ENCODE results near the gene SGK2. TPM values are rescaled to one million over a fixed set of nuclear protein-coding genes. Genes with fewer than 3 reads are reported as not detected.

Gene SGK2
- total RNA-seq, 1 experiment from 2014 or later, result 45.6 TPM

DNA sequence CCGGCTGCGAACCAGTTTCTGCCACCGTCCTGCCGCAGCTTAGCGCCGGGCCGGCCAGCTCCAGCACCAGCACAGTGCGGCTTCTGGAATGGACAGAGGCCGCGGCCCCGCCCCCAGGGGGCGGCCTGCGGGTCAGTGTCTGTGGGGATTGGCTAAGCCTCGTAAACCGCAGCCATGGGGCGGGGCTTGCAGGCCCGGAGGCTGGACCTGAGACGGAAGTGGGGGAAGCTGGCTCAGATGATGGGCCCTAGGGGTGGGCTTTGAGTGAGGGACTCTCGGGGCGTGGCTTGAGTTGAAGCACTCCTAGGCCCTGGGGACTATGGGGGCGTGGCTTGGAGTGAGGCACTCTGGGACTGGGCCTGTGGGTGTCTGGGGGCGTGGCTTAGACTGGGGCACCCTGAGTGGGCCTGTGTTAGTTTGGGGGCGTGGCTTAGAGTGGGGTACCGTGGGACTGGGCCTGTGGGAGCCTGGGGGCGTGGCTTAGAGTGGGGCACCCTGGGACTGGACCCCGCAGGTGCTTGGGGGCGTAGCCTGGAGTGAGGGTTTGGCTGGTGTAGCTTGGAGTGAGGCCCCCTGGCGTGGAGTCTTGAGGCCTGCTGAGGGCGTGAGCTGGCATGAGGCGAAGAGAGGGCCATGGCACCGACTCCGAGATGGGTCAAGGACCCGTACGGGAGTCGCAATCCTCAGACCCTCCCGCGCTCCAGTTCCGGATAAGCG is 44.7 kb upstream of the SGK2 start:
- TF ChIP-seq, protein P1, sequence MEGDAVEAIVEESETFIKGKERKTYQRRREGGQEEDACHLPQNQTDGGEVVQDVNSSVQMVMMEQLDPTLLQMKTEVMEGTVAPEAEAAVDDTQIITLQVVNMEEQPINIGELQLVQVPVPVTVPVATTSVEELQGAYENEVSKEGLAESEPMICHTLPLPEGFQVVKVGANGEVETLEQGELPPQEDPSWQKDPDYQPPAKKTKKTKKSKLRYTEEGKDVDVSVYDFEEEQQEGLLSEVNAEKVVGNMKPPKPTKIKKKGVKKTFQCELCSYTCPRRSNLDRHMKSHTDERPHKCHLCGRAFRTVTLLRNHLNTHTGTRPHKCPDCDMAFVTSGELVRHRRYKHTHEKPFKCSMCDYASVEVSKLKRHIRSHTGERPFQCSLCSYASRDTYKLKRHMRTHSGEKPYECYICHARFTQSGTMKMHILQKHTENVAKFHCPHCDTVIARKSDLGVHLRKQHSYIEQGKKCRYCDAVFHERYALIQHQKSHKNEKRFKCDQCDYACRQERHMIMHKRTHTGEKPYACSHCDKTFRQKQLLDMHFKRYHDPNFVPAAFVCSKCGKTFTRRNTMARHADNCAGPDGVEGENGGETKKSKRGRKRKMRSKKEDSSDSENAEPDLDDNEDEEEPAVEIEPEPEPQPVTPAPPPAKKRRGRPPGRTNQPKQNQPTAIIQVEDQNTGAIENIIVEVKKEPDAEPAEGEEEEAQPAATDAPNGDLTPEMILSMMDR (IDR thresholded peaks at IDR 0.05; ENCODE audit: unreplicated experiment), result peak; percentile 40

DNA sequence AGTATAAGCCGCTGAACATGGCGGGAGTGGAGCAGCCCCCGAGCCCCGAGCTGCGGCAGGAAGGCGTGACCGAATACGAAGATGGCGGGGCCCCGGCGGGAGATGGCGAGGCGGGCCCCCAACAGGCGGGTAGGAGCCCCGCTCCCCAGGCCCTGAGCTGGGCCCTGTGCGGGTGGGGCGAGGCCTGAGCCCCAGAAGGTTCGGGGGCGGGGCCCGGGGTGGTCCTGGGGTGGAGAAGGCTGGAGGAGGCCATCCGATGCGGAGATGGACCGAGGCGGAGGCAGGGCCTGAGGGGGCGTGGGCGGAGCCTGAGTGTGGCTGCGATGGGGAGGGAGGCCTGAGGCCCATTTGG is 44.2 kb upstream of the SGK2 start:
- BruUV-seq (replicated peaks), result no TSS peak
- Mint-ChIP-seq H3K27ac (ENCODE audit: unreplicated experiment) (peak overlapping the region; percentile 89), H3K4me1 (ENCODE audit: low read depth, unreplicated experiment) (peaks cover 23% of the 10 kb centered on the region), H3K9me3 (ENCODE audit: low read depth, unreplicated experiment) (no peaks in the 10 kb centered on the region), H3K36me3 (ENCODE audit: insufficient read depth, unreplicated experiment) (peaks cover 32% of the 10 kb centered on the region), H3K27me3 (ENCODE audit: unreplicated experiment) (no peaks in the 10 kb centered on the region), H3K4me3 (ENCODE audit: low read depth, unreplicated experiment) (peak overlapping the region; percentile 97)
- CTCF ChIA-PET, result interaction anchor here (0.5 to 2.3 kb wide), 9 partner anchors 10 to 761 kb away, joined by 3 to 11 read pairs (median 3); partner anchors contain the start of genes SGK2 and SRSF6
- DNase-seq, result peak; percentile 56
- TF ChIP-seq, protein P1 (IDR thresholded peaks at IDR 0.05; ENCODE audit: unreplicated experiment), result no peak
- intact Hi-C loops (cut with micrococcal nuclease; ENCODE audit: unreplicated experiment), result loop anchor here (5.0 kb wide), 1 partner anchor 57 kb away; the partner anchor contains the start of gene SRSF6

More for the DNA sequence above, 44.7 kb upstream of the SGK2 start:
- peak overlapping the region; percentile 89 for H3K27ac Mint-ChIP-seq (ENCODE audit: unreplicated experiment)
- peaks cover 23% of the 10 kb centered on the region for H3K4me1 Mint-ChIP-seq (ENCODE audit: low read depth, unreplicated experiment)
- no peaks in the 10 kb centered on the region for H3K27me3 Mint-ChIP-seq (ENCODE audit: unreplicated experiment)
- no TSS peak for BruUV-seq (replicated peaks)
- CTCF ChIA-PET, result interaction anchor here (0.5 to 2.3 kb wide), 10 partner anchors 11 to 762 kb away, joined by 3 to 11 read pairs (median 4); partner anchors contain the start of genes SGK2 and SRSF6
- H3K36me3 Mint-ChIP-seq (ENCODE audit: insufficient read depth, unreplicated experiment), result peaks cover 32% of the 10 kb centered on the region
- intact Hi-C loops (cut with micrococcal nuclease; ENCODE audit: unreplicated experiment), result loop anchor here (5.0 kb wide), 1 partner anchor 57 kb away; the partner anchor contains the start of gene SRSF6
- peak overlapping the region; percentile 97 for H3K4me3 Mint-ChIP-seq (ENCODE audit: low read depth, unreplicated experiment)
- peak; percentile 100 for DNase-seq
- no peaks in the 10 kb centered on the region for H3K9me3 Mint-ChIP-seq (ENCODE audit: low read depth, unreplicated experiment)

DNA sequence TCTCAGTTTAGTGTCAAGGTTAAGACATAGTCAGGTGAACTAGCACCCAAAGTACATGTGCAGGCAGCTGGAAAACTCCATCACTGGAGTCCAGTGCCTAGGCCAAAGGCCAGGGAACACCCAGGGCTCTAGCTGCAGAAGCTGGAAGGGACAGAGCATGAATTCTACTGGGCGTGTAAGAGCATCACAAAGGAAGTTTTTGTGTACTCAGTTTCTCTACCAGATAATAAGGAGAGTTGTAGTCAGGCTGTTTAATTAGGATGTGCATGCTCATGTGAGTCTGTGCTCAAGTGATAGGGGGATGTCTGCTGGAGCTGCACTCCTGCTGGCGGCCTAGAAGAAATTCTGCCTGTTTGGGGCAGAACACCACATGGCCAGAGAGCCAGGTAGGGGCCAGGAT is 43.2 kb upstream of the SGK2 start:
- no TSS peak for BruUV-seq (replicated peaks)
- Mint-ChIP-seq H3K27me3 (ENCODE audit: unreplicated experiment) (no peaks in the 10 kb centered on the region), H3K4me3 (ENCODE audit: low read depth, unreplicated experiment) (peak overlapping the region; percentile 97), H3K27ac (ENCODE audit: unreplicated experiment) (no peak overlapping the region), H3K36me3 (ENCODE audit: insufficient read depth, unreplicated experiment) (peaks cover 32% of the 10 kb centered on the region), H3K9me3 (ENCODE audit: low read depth, unreplicated experiment) (no peaks in the 10 kb centered on the region), H3K4me1 (ENCODE audit: low read depth, unreplicated experiment) (peaks cover 23% of the 10 kb centered on the region)
- DNase-seq, result no peak
- TF ChIP-seq, protein P1 (IDR thresholded peaks at IDR 0.05; ENCODE audit: unreplicated experiment), result no peak
- intact Hi-C loops (cut with micrococcal nuclease; ENCODE audit: unreplicated experiment), result no loop called here
- CTCF ChIA-PET, result interaction anchor here (1.3 to 2.3 kb wide), 3 partner anchors 11 to 67 kb away, joined by 3 to 11 read pairs (median 3); partner anchors contain the start of gene SRSF6

DNA sequence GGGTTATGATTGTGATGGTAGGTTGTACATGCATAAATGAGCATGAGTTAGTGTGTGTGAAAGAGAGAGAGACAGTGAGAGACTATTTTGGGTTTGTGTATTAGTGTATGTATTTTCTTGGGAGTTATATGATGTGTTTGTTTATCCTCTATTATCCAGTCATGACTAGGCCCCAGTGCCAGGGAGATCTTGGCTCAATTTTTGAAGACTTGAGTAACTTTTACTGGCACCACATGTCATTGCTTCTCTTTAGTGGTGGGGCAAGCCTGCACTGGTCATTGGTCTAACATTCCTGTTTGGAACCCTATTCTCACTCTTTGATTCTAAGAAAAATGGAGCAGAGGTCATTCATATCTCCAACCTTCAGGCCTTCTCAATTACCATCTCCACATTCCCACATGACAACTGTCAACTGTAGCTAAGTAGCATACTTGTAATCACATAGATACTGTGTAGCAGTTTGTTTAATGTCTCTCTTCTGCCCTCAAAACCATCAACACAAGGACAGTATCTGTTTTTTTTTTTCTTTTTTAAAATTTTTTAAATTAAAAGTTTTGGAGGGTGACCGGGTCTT is 42.5 kb upstream of the SGK2 start:
- H3K9me3 Mint-ChIP-seq (ENCODE audit: low read depth, unreplicated experiment), result no peaks in the 10 kb centered on the region
- no peak for DNase-seq
- H3K4me3 Mint-ChIP-seq (ENCODE audit: low read depth, unreplicated experiment), result peak overlapping the region; percentile 97
- peaks cover 28% of the 10 kb centered on the region for H3K36me3 Mint-ChIP-seq (ENCODE audit: insufficient read depth, unreplicated experiment)
- CTCF ChIA-PET, result interaction anchor here (0.6 to 1.3 kb wide), 3 partner anchors 10 to 68 kb away, joined by 3 read pairs; no protein-coding TSS in a partner anchor
- no peaks in the 10 kb centered on the region for H3K27me3 Mint-ChIP-seq (ENCODE audit: unreplicated experiment)
- BruUV-seq (replicated peaks), result TSS peak; percentile 18
- H3K27ac Mint-ChIP-seq (ENCODE audit: unreplicated experiment), result no peak overlapping the region
- intact Hi-C loops (cut with micrococcal nuclease; ENCODE audit: unreplicated experiment), result no loop called here
- peaks cover 23% of the 10 kb centered on the region for H3K4me1 Mint-ChIP-seq (ENCODE audit: low read depth, unreplicated experiment)
- TF ChIP-seq, protein P1 (IDR thresholded peaks at IDR 0.05; ENCODE audit: unreplicated experiment), result no peak

Data from Calu3 (cell line).